D341Med (cell line): ENCODE data around the gene NRP2.
A peak's percentile ranks its signal among the peaks of the same experiment; 100 is the strongest.

Experiments
- DNase-seq: peaks from one replicate; pipeline ENCODE4 v3.0.0; 2012; ENCODE audit warnings: low spot score

Gene NRP2

GRCh38 chr2:205682239-205682970 is at the start of gene NRP2:
NRP2 (plus strand) TSS chr2:205682501; CDS start chr2:205683291, 790 bp downstream.
- peak; percentile 85 for DNase-seq

- no peak for DNase-seq
Measured at GRCh38 chr2:205633994-205634393, 48.3 kb upstream of the NRP2 start.

- DNase-seq: no peak
Measured at GRCh38 chr2:205636549-205637319, 45.6 kb upstream of the NRP2 start.

GRCh38 chr2:205637320-205637602 is 45.0 kb upstream of the NRP2 start:
- DNase-seq: no peak

- DNase-seq: no peak
Measured at GRCh38 chr2:205637779-205638503, 44.4 kb upstream of the NRP2 start.

GRCh38 chr2:205640716-205641115 is 41.6 kb upstream of the NRP2 start:
- no peak for DNase-seq

- no peak for DNase-seq
Measured at GRCh38 chr2:205642599-205643356, 39.5 kb upstream of the NRP2 start.

- no peak for DNase-seq
Measured at GRCh38 chr2:205643391-205643885, 38.9 kb upstream of the NRP2 start.

GRCh38 chr2:205644018-205644417 is 38.3 kb upstream of the NRP2 start:
- no peak for DNase-seq

GRCh38 chr2:205646680-205647079 is 35.6 kb upstream of the NRP2 start:
- DNase-seq: no peak

- DNase-seq: no peak
Measured at GRCh38 chr2:205650450-205650849, 31.9 kb upstream of the NRP2 start.

- no peak for DNase-seq
Measured at GRCh38 chr2:205650931-205651330, 31.4 kb upstream of the NRP2 start.

- DNase-seq: no peak
Measured at GRCh38 chr2:205651719-205652118, 30.6 kb upstream of the NRP2 start.

- no peak for DNase-seq
Measured at GRCh38 chr2:205654878-205655605, 27.3 kb upstream of the NRP2 start.

- DNase-seq: no peak
Measured at GRCh38 chr2:205655779-205656456, 26.4 kb upstream of the NRP2 start.

GRCh38 chr2:205656461-205656860 is 25.8 kb upstream of the NRP2 start:
- DNase-seq: no peak

- DNase-seq: no peak
Measured at GRCh38 chr2:205656941-205657340, 25.4 kb upstream of the NRP2 start.

GRCh38 chr2:205657579-205657978 is 24.7 kb upstream of the NRP2 start:
- no peak for DNase-seq

- no peak for DNase-seq
Measured at GRCh38 chr2:205658068-205658467, 24.2 kb upstream of the NRP2 start.

- DNase-seq: no peak
Measured at GRCh38 chr2:205658572-205658971, 23.7 kb upstream of the NRP2 start.

GRCh38 chr2:205659922-205660321 is 22.4 kb upstream of the NRP2 start:
- DNase-seq: no peak
